Sigmoid colon (tissue), 4 donors: ENCODE measurements around the gene TRPM4.

Source experiments
- CTCF ChIP-seq, 4 experiments: fragments of 450-650 bp in 3 of 4; fragments of 200-600 bp in 1 of 4; IDR thresholded peaks; one replicate each; pipeline ENCODE4 v1.5.1; 2016 to 2019; ENCODE audit warnings: antibody characterized with exemption in 4 of 4, mild to moderate bottlenecking in 3 of 4, moderate library complexity in 2 of 4
- EP300 ChIP-seq, 4 donors: sonication (generic); formaldehyde crosslinking; IDR thresholded peaks; one replicate each; pipeline ENCODE4 v1.6.1; 2017; ENCODE audit warnings: antibody characterized with exemption in 4 of 4

GRCh38 chr19:49231389-49231788, 73.8 kb downstream of the TRPM4 start:
- TF ChIP-seq CTCF (IDR thresholded peaks at IDR 0.05) (no peak), EP300 (IDR thresholded peaks at IDR 0.05) (no peak)
